Testis (tissue), 5 donors: Measurements from ENCODE around the gene ZC3H10. TPM values are rescaled to one million over a fixed set of nuclear protein-coding genes. Genes with fewer than 3 reads are reported as not detected.
A peak's percentile ranks its signal among the peaks of the same experiment; 100 is the strongest.
"Not testable (repeated sequence)": the region's sequence is repeated elsewhere in the genome, so short reads cannot be mapped to it uniquely, and the experiment has no call there.

Source experiments
- DNase-seq: peaks from one replicate; pipeline ENCODE4 v3.0.0-alpha.2; 2019
- H3K27ac ChIP-seq, 2 donors: fragments of 200-600 bp; sonication (generic); one replicate each; pipeline ENCODE4 v1.5.1; 2019
- H3K27me3 ChIP-seq: fragments of 200-600 bp; sonication (generic); one replicate; pipeline ENCODE4 v1.5.1; 2019
- H3K36me3 ChIP-seq: fragments of 200-600 bp; sonication (generic); one replicate; pipeline ENCODE4 v1.5.1; 2017; ENCODE audit warnings: low read depth; ENCODE audit errors: missing control alignments
- H3K4me1 ChIP-seq: fragments of 200-600 bp; sonication (generic); one replicate; pipeline ENCODE4 v1.5.1; 2019
- H3K4me3 ChIP-seq, 2 donors: fragments of 200-600 bp; sonication (generic); one replicate each; pipeline ENCODE4 v1.5.1; 2017 to 2019
- H3K9me3 ChIP-seq: fragments of 200-600 bp; sonication (generic); one replicate; pipeline ENCODE4 v1.5.1; 2017
- CTCF ChIP-seq, 3 experiments: fragments of 450-650 bp in 2 of 3; fragments of 200-600 bp in 1 of 3; sonication (generic) in 1 of 3; IDR thresholded peaks; one replicate each; pipeline ENCODE4 v1.5.1; 2016 to 2019; ENCODE audit warnings: antibody characterized with exemption in 3 of 3, mild to moderate bottlenecking in 2 of 3, moderate library complexity in 1 of 3
- POLR2A ChIP-seq: fragments of 450-650 bp; IDR thresholded peaks from one replicate; pipeline ENCODE4 v1.6.1; 2017; ENCODE audit warnings: antibody characterized with exemption, mild to moderate bottlenecking, moderate library complexity
- WGBS, 2 donors: methylation state at CpG; one replicate each; pipeline ENCODE4 v1.1.5; 2018; 5-methylcytosine and 5-hydroxymethylcytosine counted together
- intact Hi-C: fragments of 100-400 bp; cut with DNase I; formaldehyde crosslinking; loops from one replicate; pipeline ENCODE4 v1.15.1; 2023; ENCODE audit warnings: low total_unique reads
- long read RNA-seq, 2 donors: transcript quantifications; one replicate each; lab custom pipeline, GENCODE V29; 2026
- polyA plus RNA-seq: library from polyadenylated mRNA; stranded (reverse); fragments of 350-450 nt; fragmentation: Illumina TruSeq; extraction: RNeasy Lipid Tissue Mini Kit (QIAGEN cat#74804); gene quantifications from one replicate; pipeline ENCODE4 v1.2.3, GENCODE V29; 2014; ENCODE audit warnings: low read depth, low replicate concordance; ENCODE audit not compliant: insufficient read depth
- total RNA-seq, 2 donors: library from RNA; depleted of rRNA; stranded (reverse); fragments of >200 nt; gene quantifications; one replicate each; pipeline ENCODE4 v1.2.3, GENCODE V29; 2016

The ZC3H10 gene
- total RNA-seq, result 10 to 100 TPM; 16.2 to 20.6 TPM
- polyA plus RNA-seq, result 12.4 TPM
- long read RNA-seq, donor 1, full-length matches to known transcripts, result 8 of 8 reads
- long read RNA-seq, donor 1, partial matches to known transcripts, result 0 of 8 reads
- long read RNA-seq, donor 1, other reads (novel, unspliced or antisense), result 0 of 8 reads
- long read RNA-seq, donor 2, full-length matches to known transcripts, result 6 of 6 reads
- long read RNA-seq, donor 2, partial matches to known transcripts, result 0 of 6 reads
- long read RNA-seq, donor 2, other reads (novel, unspliced or antisense), result 0 of 6 reads

- Histone ChIP-seq H3K36me3 (no peaks in the 10 kb centered on the region), H3K27ac (peak within 1 kb of the TSS; percentile 89 to 95), H3K4me3 (peak within 1 kb of the TSS; percentile 80 to 90), H3K4me1 (peaks cover 19% of the 10 kb centered on the region), H3K27me3 (no peaks in the 10 kb centered on the region), H3K9me3 (no peaks in the 10 kb centered on the region)
- TF ChIP-seq CTCF (IDR thresholded peaks at IDR 0.05) (peak; percentile 23 to 67 (median 61)), POLR2A (peak; percentile 88)
- 0% methylated on average over 12 to 61 of the region's 61 CpGs for WGBS, 2 donors
- intact Hi-C loops, result loop anchor here (2.0 kb wide), 1 partner anchor 71 kb away; the partner anchor contains the start of gene SMARCC2
- DNase-seq, result peak; percentile 99
Measured at GRCh38 chr12:56117778-56118687, at the start of gene ZC3H10. TSS of gene ZC3H10 (plus strand) at chr12:56118266. CDS start at chr12:56120563, 2,297 bp downstream.

- Histone ChIP-seq H3K9me3 (no peaks in the 10 kb centered on the region), H3K4me1 (no peaks in the 10 kb centered on the region), H3K27me3 (no peaks in the 10 kb centered on the region), H3K4me3 (no peak overlapping the region), H3K36me3 (no peaks in the 10 kb centered on the region), H3K27ac (no peak overlapping the region)
- TF ChIP-seq POLR2A (no peak), CTCF (IDR thresholded peaks at IDR 0.05) (no peak)
- DNase-seq, result no peak
- 52 to 76% methylated on average over 4 of the region's 4 CpGs for WGBS, 2 donors
- intact Hi-C loops, result no loop called here
Measured at GRCh38 chr12:56071648-56072047, 46.4 kb upstream of the ZC3H10 start.

GRCh38 chr12:56074396-56074795 lies 43.7 kb upstream of the ZC3H10 start:
- H3K4me1 ChIP-seq, result no peaks in the 10 kb centered on the region
- H3K27me3 ChIP-seq, result no peaks in the 10 kb centered on the region
- DNase-seq, result no peak
- no peak overlapping the region for H3K27ac ChIP-seq
- no peak overlapping the region for H3K4me3 ChIP-seq
- no peaks in the 10 kb centered on the region for H3K36me3 ChIP-seq
- intact Hi-C loops, result no loop called here
- WGBS, 2 donors, result 86 to 89% methylated on average over 5 of the region's 5 CpGs
- H3K9me3 ChIP-seq, result no peaks in the 10 kb centered on the region
- TF ChIP-seq CTCF (IDR thresholded peaks at IDR 0.05) (no peak), POLR2A (no peak)

- H3K9me3 ChIP-seq, H3K36me3 ChIP-seq, intact Hi-C loops, H3K27ac ChIP-seq, H3K27me3 ChIP-seq, DNase-seq, H3K4me1 ChIP-seq, H3K4me3 ChIP-seq: not testable (repeated sequence)
- 90 to 91% methylated on average over 9 of the region's 9 CpGs for WGBS, 2 donors
Measured at GRCh38 chr12:56077966-56078365, 40.1 kb upstream of the ZC3H10 start.

GRCh38 chr12:56078427-56078826 lies 39.6 kb upstream of the ZC3H10 start:
- no peak overlapping the region for H3K4me3 ChIP-seq
- H3K27me3 ChIP-seq, result no peaks in the 10 kb centered on the region
- no peaks in the 10 kb centered on the region for H3K9me3 ChIP-seq
- TF ChIP-seq CTCF (IDR thresholded peaks at IDR 0.05), result no peak
- no peak for TF ChIP-seq POLR2A
- H3K36me3 ChIP-seq, result no peaks in the 10 kb centered on the region
- H3K4me1 ChIP-seq, result peaks cover 7% of the 10 kb centered on the region
- intact Hi-C loops, result no loop called here
- no peak overlapping the region for H3K27ac ChIP-seq
- DNase-seq, result no peak
- 92 to 100% methylated on average over 1 of the region's 1 CpG for WGBS, 2 donors
